IMR-90 (cell line): ENCODE data around the gene ZNF836.

ENCODE experiments used
- BHLHE40 ChIP-seq: fragments of 150-350 bp; IDR thresholded peaks from 2 replicates; pipeline ENCODE4 v1.6.1; 2016; ENCODE audit warnings: mild to moderate bottlenecking, low read depth, low read length
- CEBPB ChIP-seq: IDR thresholded peaks from 2 replicates; pipeline ENCODE4 v1.6.1; 2012; ENCODE audit warnings: low read depth, low read length, improper control_type of control experiment
- FOS ChIP-seq: fragments of 150-350 bp; IDR thresholded peaks from 2 replicates; pipeline ENCODE4 v1.6.1; 2016; ENCODE audit warnings: low read depth, low read length
- MAFK ChIP-seq: IDR thresholded peaks from 2 replicates; pipeline ENCODE4 v1.6.1; 2012; ENCODE audit warnings: low read depth, low read length, improper control_type of control experiment
- MAZ ChIP-seq: IDR thresholded peaks from 2 replicates; pipeline ENCODE4 v1.6.1; 2012; ENCODE audit warnings: low read depth, mild to moderate bottlenecking, low read length, improper control_type of control experiment, moderate library complexity, borderline replicate concordance
- POLR2A ChIP-seq: IDR thresholded peaks from 2 replicates; pipeline ENCODE4 v1.6.1; 2012; ENCODE audit warnings: mild to moderate bottlenecking, low read depth, low read length
- RAD21 ChIP-seq: IDR thresholded peaks from 2 replicates; pipeline ENCODE4 v1.6.1; 2012; ENCODE audit warnings: low read length, improper control_type of control experiment
- SMC3 ChIP-seq: fragments of 150-350 bp; IDR thresholded peaks from 2 replicates; pipeline ENCODE4 v1.6.1; 2016; ENCODE audit warnings: low read depth, mild to moderate bottlenecking, antibody characterized with exemption, low read length, moderate library complexity
- TF ChIP-seq, protein P1 (sequence below): conservative IDR thresholded peaks from 2 replicates; pipeline ENCODE4 v1.5.1; 2012; ENCODE audit warnings: mild to moderate bottlenecking, low read depth, low read length, improper control_type of control experiment
- TF ChIP-seq, protein P2 (sequence below): fragments of 150-350 bp; IDR thresholded peaks from 2 replicates; pipeline ENCODE4 v1.6.1; 2017; ENCODE audit warnings: mild to moderate bottlenecking, antibody characterized with exemption, low read length, low read depth

DNA sequence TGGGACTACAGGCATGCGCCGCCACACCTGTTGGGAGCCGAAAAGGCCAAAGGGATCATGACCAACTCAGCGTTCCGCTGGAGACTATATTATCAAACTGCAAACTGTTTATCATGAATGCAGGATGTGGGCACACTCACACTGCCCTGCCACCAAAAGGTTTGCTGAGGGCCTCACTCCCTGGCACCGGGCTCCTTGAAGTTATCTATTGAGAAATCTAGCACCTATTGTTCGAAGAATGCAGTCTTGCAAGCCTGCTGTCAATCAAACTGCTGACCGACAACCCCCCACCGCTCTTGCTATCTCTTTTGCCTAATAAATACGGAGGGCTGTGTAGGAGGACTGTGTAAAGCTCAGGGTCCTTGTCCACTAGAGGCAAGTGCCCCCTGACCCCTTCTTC, 5.2 kb upstream of the ZNF836 start:
- no peak for TF ChIP-seq POLR2A
- TF ChIP-seq, protein P1, sequence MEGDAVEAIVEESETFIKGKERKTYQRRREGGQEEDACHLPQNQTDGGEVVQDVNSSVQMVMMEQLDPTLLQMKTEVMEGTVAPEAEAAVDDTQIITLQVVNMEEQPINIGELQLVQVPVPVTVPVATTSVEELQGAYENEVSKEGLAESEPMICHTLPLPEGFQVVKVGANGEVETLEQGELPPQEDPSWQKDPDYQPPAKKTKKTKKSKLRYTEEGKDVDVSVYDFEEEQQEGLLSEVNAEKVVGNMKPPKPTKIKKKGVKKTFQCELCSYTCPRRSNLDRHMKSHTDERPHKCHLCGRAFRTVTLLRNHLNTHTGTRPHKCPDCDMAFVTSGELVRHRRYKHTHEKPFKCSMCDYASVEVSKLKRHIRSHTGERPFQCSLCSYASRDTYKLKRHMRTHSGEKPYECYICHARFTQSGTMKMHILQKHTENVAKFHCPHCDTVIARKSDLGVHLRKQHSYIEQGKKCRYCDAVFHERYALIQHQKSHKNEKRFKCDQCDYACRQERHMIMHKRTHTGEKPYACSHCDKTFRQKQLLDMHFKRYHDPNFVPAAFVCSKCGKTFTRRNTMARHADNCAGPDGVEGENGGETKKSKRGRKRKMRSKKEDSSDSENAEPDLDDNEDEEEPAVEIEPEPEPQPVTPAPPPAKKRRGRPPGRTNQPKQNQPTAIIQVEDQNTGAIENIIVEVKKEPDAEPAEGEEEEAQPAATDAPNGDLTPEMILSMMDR = no peak
- no peak for TF ChIP-seq MAZ
- TF ChIP-seq, protein P2, sequence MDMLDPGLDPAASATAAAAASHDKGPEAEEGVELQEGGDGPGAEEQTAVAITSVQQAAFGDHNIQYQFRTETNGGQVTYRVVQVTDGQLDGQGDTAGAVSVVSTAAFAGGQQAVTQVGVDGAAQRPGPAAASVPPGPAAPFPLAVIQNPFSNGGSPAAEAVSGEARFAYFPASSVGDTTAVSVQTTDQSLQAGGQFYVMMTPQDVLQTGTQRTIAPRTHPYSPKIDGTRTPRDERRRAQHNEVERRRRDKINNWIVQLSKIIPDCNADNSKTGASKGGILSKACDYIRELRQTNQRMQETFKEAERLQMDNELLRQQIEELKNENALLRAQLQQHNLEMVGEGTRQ = no peak
- no peak for TF ChIP-seq FOS
- no peak for TF ChIP-seq CEBPB
- no peak for TF ChIP-seq RAD21
- no peak for TF ChIP-seq MAFK
- TF ChIP-seq BHLHE40 = no peak
- no peak for TF ChIP-seq SMC3
